Upper lobe of left lung (tissue), 6 donors: ENCODE measurements around the gene CELSR1. TPM values are rescaled to one million over a fixed set of nuclear protein-coding genes. Genes with fewer than 3 reads are reported as not detected.
"Not testable (repeated sequence)": the region's sequence is repeated elsewhere in the genome, so short reads cannot be mapped to it uniquely, and the experiment has no call there.

ENCODE experiments used
- ATAC-seq, 2 donors: fragments of 200-7000 bp; cut with Tn5 transposase; one replicate each; pipeline ENCODE4 v1.9.1; 2022; ENCODE audit warnings: mild to moderate bottlenecking in 2 of 2, moderate library complexity in 2 of 2; ENCODE audit not compliant: low FRiP score in 2 of 2
- DNase-seq, 2 donors: peaks; one replicate each; pipeline ENCODE4 v3.0.0-alpha.2; 2019 to 2020
- H3K27ac ChIP-seq, 4 donors: fragments of 200-600 bp; sonication (generic); one replicate each; pipeline ENCODE4 v1.5.1; 2016 to 2019
- H3K27me3 ChIP-seq, 4 donors: fragments of 200-600 bp; sonication (generic); one replicate each; pipeline ENCODE4 v1.5.1; 2017 to 2019
- H3K36me3 ChIP-seq, 4 donors: fragments of 200-600 bp; sonication (generic); one replicate each; pipeline ENCODE4 v1.5.1; 2016 to 2019
- H3K4me1 ChIP-seq, 4 donors: fragments of 200-600 bp; sonication (generic); one replicate each; pipeline ENCODE4 v1.5.1; 2018 to 2019
- H3K4me3 ChIP-seq, 4 donors: fragments of 200-600 bp; sonication (generic); one replicate each; pipeline ENCODE4 v1.5.1; 2017 to 2019; ENCODE audit warnings: mild to moderate bottlenecking in 2 of 4, moderate library complexity in 1 of 4
- H3K9me3 ChIP-seq, 4 donors: fragments of 200-600 bp; sonication (generic); one replicate each; pipeline ENCODE4 v1.5.1; 2018 to 2019
- EP300 ChIP-seq, 4 donors: sonication (generic); formaldehyde crosslinking; IDR thresholded peaks; one replicate each; pipeline ENCODE4 v1.5.1; 2017; ENCODE audit warnings: antibody characterized with exemption in 4 of 4, control low read depth in 2 of 4
- POLR2A ChIP-seq, 4 donors: fragments of 450-650 bp; IDR thresholded peaks; one replicate each; pipeline ENCODE4 v1.5.1; 2016 to 2017; ENCODE audit warnings: antibody characterized with exemption in 4 of 4, mild to moderate bottlenecking in 2 of 4
- POLR2AphosphoS5 ChIP-seq, 2 donors: sonication (generic); formaldehyde crosslinking; IDR thresholded peaks; one replicate each; pipeline ENCODE4 v1.5.1; 2017; ENCODE audit warnings: antibody characterized with exemption in 2 of 2
- WGBS, 2 donors: methylation state at CpG; one replicate each; pipeline ENCODE4 v1.1.5; 2017 to 2018; 5-methylcytosine and 5-hydroxymethylcytosine counted together
- total RNA-seq, 6 donors: library from RNA; depleted of rRNA in 4 of 6; stranded (reverse); fragments of >200 nt in 4 of 6; gene quantifications; one replicate each; pipeline versions ENCODE4 v1.1.0 to v1.2.1, GENCODE V29; 2016 to 2021
- TF ChIP-seq, protein P1 (sequence below), 6 experiments: fragments of 450-650 bp in 4 of 6; fragments of 200-600 bp in 2 of 6; sonication (generic) in 2 of 6; IDR thresholded peaks; one replicate each; pipeline ENCODE4 v1.5.1; 2016 to 2019; ENCODE audit warnings: antibody characterized with exemption in 6 of 6
- donor health status: DM: no; HTN: no; CAD: no; lungs with moderate emphysema.
- donor health status: DM: no; HTN: yes; CAD: no; lungs with severe emphysema.

CELSR1 gene
- total RNA-seq, 6 donors from 2014 or later = 45.1 to 145 (median 80.1) TPM

DNA sequence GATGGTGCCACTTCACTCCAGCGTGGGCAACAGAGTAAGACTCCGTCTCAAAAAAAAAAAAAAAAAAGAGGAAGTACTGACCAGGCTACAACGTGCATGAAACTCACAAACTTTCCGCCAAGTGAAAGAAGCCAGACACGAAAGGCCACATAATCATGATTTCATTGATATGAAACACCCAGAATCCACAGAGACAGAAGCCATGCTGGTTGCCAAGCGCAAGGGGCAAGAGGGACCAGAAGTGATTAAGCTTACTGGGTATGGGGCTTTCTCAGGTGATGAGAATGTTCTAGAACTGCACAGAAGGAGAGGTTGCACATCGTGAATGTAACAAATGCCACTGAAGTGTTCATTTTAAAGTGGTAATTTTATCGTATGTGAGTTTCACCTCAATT, 60.9 kb downstream of the CELSR1 start:
- no peak for DNase-seq
- Histone ChIP-seq H3K4me1 (no peaks in the 10 kb centered on the region), H3K27me3 (no peaks in the 10 kb centered on the region), H3K4me3 (no peak overlapping the region), H3K9me3 (no peaks in the 10 kb centered on the region), H3K36me3 (no peaks in the 10 kb centered on the region), H3K27ac (no peak overlapping the region)
- ATAC-seq = peak in 1 of 2 donors; percentile 24
- TF ChIP-seq, protein P1, sequence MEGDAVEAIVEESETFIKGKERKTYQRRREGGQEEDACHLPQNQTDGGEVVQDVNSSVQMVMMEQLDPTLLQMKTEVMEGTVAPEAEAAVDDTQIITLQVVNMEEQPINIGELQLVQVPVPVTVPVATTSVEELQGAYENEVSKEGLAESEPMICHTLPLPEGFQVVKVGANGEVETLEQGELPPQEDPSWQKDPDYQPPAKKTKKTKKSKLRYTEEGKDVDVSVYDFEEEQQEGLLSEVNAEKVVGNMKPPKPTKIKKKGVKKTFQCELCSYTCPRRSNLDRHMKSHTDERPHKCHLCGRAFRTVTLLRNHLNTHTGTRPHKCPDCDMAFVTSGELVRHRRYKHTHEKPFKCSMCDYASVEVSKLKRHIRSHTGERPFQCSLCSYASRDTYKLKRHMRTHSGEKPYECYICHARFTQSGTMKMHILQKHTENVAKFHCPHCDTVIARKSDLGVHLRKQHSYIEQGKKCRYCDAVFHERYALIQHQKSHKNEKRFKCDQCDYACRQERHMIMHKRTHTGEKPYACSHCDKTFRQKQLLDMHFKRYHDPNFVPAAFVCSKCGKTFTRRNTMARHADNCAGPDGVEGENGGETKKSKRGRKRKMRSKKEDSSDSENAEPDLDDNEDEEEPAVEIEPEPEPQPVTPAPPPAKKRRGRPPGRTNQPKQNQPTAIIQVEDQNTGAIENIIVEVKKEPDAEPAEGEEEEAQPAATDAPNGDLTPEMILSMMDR (IDR thresholded peaks at IDR 0.05) = no peak
- TF ChIP-seq EP300 (IDR thresholded peaks at IDR 0.05) (no peak), POLR2AphosphoS5 (IDR thresholded peaks at IDR 0.05) (no peak), POLR2A (IDR thresholded peaks at IDR 0.05) (no peak)
- WGBS, 2 donors = 71 to 81% methylated on average over 8 of the region's 8 CpGs

- Histone ChIP-seq H3K9me3 (no peaks in the 10 kb centered on the region), H3K4me1 (peaks cover 0 to 4% (median 0%) of the 10 kb centered on the region in 4 donors), H3K27me3 (no peaks in the 10 kb centered on the region), H3K36me3 (no peaks in the 10 kb centered on the region), H3K27ac (no peak overlapping the region), H3K4me3 (no peak overlapping the region)
- TF ChIP-seq POLR2AphosphoS5 (IDR thresholded peaks at IDR 0.05) (no peak), EP300 (IDR thresholded peaks at IDR 0.05) (no peak)
- WGBS, 2 donors = 85 to 90% methylated on average over 19 to 20 of the region's 20 CpGs
- no peak for DNase-seq
- ATAC-seq = no peak
Measured at GRCh38 chr22:46473896-46474557, 63.4 kb downstream of the CELSR1 start.

- Histone ChIP-seq H3K9me3 (no peaks in the 10 kb centered on the region), H3K4me1 (peaks cover 0 to 7% (median 0%) of the 10 kb centered on the region in 4 donors), H3K27me3 (no peaks in the 10 kb centered on the region), H3K36me3 (no peaks in the 10 kb centered on the region), H3K27ac (no peak overlapping the region), H3K4me3 (no peak overlapping the region)
- TF ChIP-seq POLR2AphosphoS5 (IDR thresholded peaks at IDR 0.05) = no peak
- TF ChIP-seq EP300 (IDR thresholded peaks at IDR 0.05) = no peak
- TF ChIP-seq, protein P1 (IDR thresholded peaks at IDR 0.05) = no peak
- DNase-seq (peak in 1 of 2 donors; percentile 47), ATAC-seq (no peak)
- 86 to 87% methylated on average over 25 to 28 of the region's 28 CpGs for WGBS, 2 donors
Measured at GRCh38 chr22:46473021-46473779, 64.2 kb downstream of the CELSR1 start.

DNA sequence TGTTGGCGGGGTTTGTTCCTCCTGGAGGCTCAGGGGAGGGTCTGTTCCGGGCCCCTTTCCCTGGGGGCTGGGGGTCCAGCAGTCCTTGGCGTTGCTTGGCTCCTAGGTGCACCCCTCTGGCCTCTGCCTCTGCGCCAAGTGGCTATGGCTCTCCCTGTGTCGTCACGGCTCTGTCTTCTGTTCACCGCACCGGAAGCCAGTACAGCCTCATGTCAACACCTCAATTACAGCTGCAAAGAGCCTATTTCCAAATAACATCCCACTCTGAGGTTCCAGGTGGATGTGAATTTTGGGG, 64.8 kb downstream of the CELSR1 start:
- H3K9me3 ChIP-seq = no peaks in the 10 kb centered on the region
- H3K4me3 ChIP-seq = no peak overlapping the region
- ATAC-seq = no peak
- whole genome bisulfite sequencing, 2 donors = 88 to 89% methylated on average over 8 of the region's 8 CpGs
- H3K4me1 ChIP-seq = peaks cover 0 to 7% (median 0%) of the 10 kb centered on the region in 4 donors
- no peaks in the 10 kb centered on the region for H3K27me3 ChIP-seq
- H3K36me3 ChIP-seq = no peaks in the 10 kb centered on the region
- TF ChIP-seq POLR2A (IDR thresholded peaks at IDR 0.05) (no peak), EP300 (IDR thresholded peaks at IDR 0.05) (no peak), POLR2AphosphoS5 (IDR thresholded peaks at IDR 0.05) (no peak)
- TF ChIP-seq, protein P1 (IDR thresholded peaks at IDR 0.05) = no peak
- H3K27ac ChIP-seq = no peak overlapping the region
- DNase-seq = no peak

DNA sequence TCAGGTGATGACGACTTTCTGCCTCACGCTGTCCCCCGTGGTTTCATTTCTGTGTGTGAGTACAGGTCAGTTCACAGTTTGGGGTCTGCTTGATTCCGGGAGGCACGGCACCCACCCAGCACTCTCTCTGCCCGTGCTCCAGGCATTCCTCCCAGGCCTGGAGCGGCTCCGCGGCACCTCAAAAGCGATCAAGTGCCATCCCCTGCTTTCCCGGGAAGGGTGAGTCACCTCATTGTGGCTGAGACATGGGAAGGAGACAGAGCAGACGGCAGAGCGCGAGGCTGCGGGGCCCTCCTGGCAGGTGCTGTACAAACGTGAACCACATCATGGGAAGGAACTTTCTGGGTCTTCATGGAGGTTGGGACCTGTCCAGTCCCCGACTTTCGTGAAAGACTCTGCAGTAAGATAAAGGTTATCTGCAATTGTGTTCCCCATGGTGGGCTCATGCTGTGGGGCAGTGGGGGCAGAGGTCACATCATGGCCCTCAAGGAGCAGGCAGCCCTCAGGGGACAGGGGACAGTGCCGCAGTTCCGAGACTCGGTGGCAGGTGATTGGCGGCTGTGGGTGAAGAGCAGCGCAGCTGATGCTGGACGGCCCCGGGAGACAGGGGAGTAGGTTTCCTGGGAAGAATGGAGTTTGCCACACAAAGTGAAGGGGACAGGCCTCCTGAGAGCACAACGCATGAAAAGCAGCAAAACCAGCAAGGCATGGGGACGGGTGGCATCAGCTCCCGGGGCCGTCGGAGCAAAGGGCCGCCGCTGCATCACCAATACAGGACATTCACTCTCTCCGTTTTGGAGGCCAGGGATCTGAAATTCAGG, 65.3 kb downstream of the CELSR1 start:
- Histone ChIP-seq H3K36me3 (no peaks in the 10 kb centered on the region), H3K9me3 (no peaks in the 10 kb centered on the region), H3K27ac (no peak overlapping the region), H3K4me1 (peaks cover 0 to 7% (median 0%) of the 10 kb centered on the region in 4 donors), H3K27me3 (no peaks in the 10 kb centered on the region), H3K4me3 (no peak overlapping the region)
- ATAC-seq = peak in 1 of 2 donors; percentile 15
- TF ChIP-seq POLR2A (IDR thresholded peaks at IDR 0.05) (no peak), POLR2AphosphoS5 (IDR thresholded peaks at IDR 0.05) (no peak), EP300 (IDR thresholded peaks at IDR 0.05) (no peak)
- TF ChIP-seq, protein P1 (IDR thresholded peaks at IDR 0.05) = no peak
- peak in 1 of 2 donors; percentile 64 for DNase-seq
- WGBS, 2 donors = 80 to 82% methylated on average over 33 of the region's 33 CpGs

DNA sequence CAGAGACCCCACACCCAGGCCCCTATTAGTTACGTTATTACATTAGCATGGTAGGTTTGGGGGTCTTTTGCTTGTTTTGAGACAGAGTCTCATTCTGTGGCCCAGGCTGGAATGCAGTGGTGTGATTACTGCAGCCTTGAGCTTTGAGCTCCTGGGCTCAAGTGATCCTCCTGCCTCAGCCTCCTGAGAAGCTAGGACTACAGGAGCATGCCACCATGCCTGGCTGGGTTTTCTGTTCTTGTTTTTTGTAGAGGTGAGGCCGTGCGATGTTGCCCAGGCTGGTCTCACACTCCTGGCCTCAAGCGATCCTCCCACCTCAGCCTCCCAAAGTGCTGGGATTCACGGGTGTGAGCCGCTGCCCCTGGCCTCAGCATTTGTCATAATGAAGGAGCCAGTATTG, 66.1 kb downstream of the CELSR1 start:
- H3K27me3 ChIP-seq, ATAC-seq, H3K9me3 ChIP-seq, DNase-seq, H3K27ac ChIP-seq, H3K36me3 ChIP-seq, H3K4me3 ChIP-seq: not testable (repeated sequence)
- 93 to 94% methylated on average over 6 of the region's 6 CpGs for WGBS, 2 donors
- peaks cover 0 to 11% (median under 1%) of the 10 kb centered on the region in 4 donors for H3K4me1 ChIP-seq
